Endothelial cell (in vitro differentiated cells): Measurements from ENCODE around the gene ZNF532. TPM values are rescaled to one million over a fixed set of nuclear protein-coding genes. Genes with fewer than 3 reads are reported as not detected.

ENCODE experiments used
- DNase-seq: peaks from one replicate; pipeline ENCODE4 v3.0.0; 2021; ENCODE audit warnings: low spot score
- H3K27ac Mint-ChIP-seq: one replicate; pipeline ENCODE4 v1.8.0; 2021; ENCODE audit warnings: mixed read lengths, inconsistent platforms; ENCODE audit not compliant: unreplicated experiment
- H3K27me3 Mint-ChIP-seq: one replicate; pipeline ENCODE4 v1.8.0; 2021; ENCODE audit warnings: mild to moderate bottlenecking, moderate library complexity, mixed read lengths, inconsistent platforms; ENCODE audit not compliant: unreplicated experiment
- H3K36me3 Mint-ChIP-seq: one replicate; pipeline ENCODE4 v1.8.0; 2021; ENCODE audit warnings: mild to moderate bottlenecking, low read depth, mixed read lengths, inconsistent platforms; ENCODE audit not compliant: unreplicated experiment
- H3K4me1 Mint-ChIP-seq: one replicate; pipeline ENCODE4 v1.8.0; 2021; ENCODE audit warnings: mild to moderate bottlenecking, mixed read lengths, inconsistent platforms; ENCODE audit not compliant: unreplicated experiment
- H3K4me3 Mint-ChIP-seq: one replicate; pipeline ENCODE4 v1.8.0; 2021; ENCODE audit warnings: mild to moderate bottlenecking, mixed read lengths, inconsistent platforms; ENCODE audit not compliant: unreplicated experiment
- H3K9me3 Mint-ChIP-seq: one replicate; pipeline ENCODE4 v1.8.0; 2021; ENCODE audit warnings: mixed read lengths, inconsistent platforms; ENCODE audit not compliant: unreplicated experiment
- CTCF ChIP-seq: fragments of 200-600 bp; sonication (generic); IDR thresholded peaks from one replicate; pipeline ENCODE4 v1.5.0; 2021; ENCODE audit warnings: antibody characterized with exemption; ENCODE audit not compliant: unreplicated experiment
- total RNA-seq: library from RNA; stranded (reverse); fragmentation: NEBNext Ultra II Directional; extraction: Animal tissue kit (Norgen Biotek cat#: 25700); gene quantifications from one replicate; pipeline ENCODE4 v1.2.1, GENCODE V29; 2021; ENCODE audit not compliant: unreplicated experiment

The ZNF532 gene
- total RNA-seq, 1 donor from 2014 or later = 178 TPM

GRCh38 chr18:58842978-58843687 lies 21.5 kb upstream of the ZNF532 start:
- DNase-seq = no peak
- Mint-ChIP-seq H3K9me3 (no peaks in the 10 kb centered on the region), H3K4me3 (no peak overlapping the region), H3K4me1 (peaks cover 12% of the 10 kb centered on the region), H3K27ac (no peak overlapping the region), H3K27me3 (peaks cover 7% of the 10 kb centered on the region), H3K36me3 (no peaks in the 10 kb centered on the region)
- TF ChIP-seq CTCF = no peak

- no peaks in the 10 kb centered on the region for H3K36me3 Mint-ChIP-seq
- no peaks in the 10 kb centered on the region for H3K9me3 Mint-ChIP-seq
- peaks cover 8% of the 10 kb centered on the region for H3K27me3 Mint-ChIP-seq
- no peak overlapping the region for H3K27ac Mint-ChIP-seq
- peaks cover 12% of the 10 kb centered on the region for H3K4me1 Mint-ChIP-seq
- DNase-seq = no peak
- no peak for TF ChIP-seq CTCF
- no peak overlapping the region for H3K4me3 Mint-ChIP-seq
Measured at GRCh38 chr18:58843688-58844035, 21.0 kb upstream of the ZNF532 start.

- Mint-ChIP-seq H3K4me1 (peaks cover 12% of the 10 kb centered on the region), H3K27me3 (peaks cover 11% of the 10 kb centered on the region), H3K4me3 (no peak overlapping the region), H3K9me3 (no peaks in the 10 kb centered on the region), H3K36me3 (no peaks in the 10 kb centered on the region), H3K27ac (no peak overlapping the region)
- DNase-seq = no peak
- no peak for TF ChIP-seq CTCF
Measured at GRCh38 chr18:58844871-58845270, 19.8 kb upstream of the ZNF532 start.

- H3K4me1 Mint-ChIP-seq = peaks cover 16% of the 10 kb centered on the region
- no peak overlapping the region for H3K4me3 Mint-ChIP-seq
Measured at GRCh38 chr18:58845928-58846724, 18.6 kb upstream of the ZNF532 start.

More at GRCh38 chr18:58845928-58846724, 18.6 kb upstream of the ZNF532 start:
- Mint-ChIP-seq H3K27ac (no peak overlapping the region), H3K9me3 (no peaks in the 10 kb centered on the region), H3K36me3 (no peaks in the 10 kb centered on the region), H3K27me3 (peaks cover 11% of the 10 kb centered on the region)
- no peak for TF ChIP-seq CTCF
- DNase-seq = no peak
